Loucy (cell line): ENCODE data around the gene LAMTOR4.

ENCODE experiments used
- EZH2phosphoT487 ChIP-seq: fragments of 200-600 bp; IDR thresholded peaks from 2 replicates; pipeline ENCODE4 v1.6.1; 2018; ENCODE audit warnings: antibody characterized with exemption, mild to moderate bottlenecking, moderate library complexity, borderline replicate concordance
- TF ChIP-seq, protein P1 (sequence below): fragments of 200-600 bp; sonication (generic); conservative IDR thresholded peaks from 2 replicates; pipeline ENCODE4 v1.5.1; 2014; ENCODE audit warnings: mild to moderate bottlenecking, antibody characterized with exemption, low read length

DNA sequence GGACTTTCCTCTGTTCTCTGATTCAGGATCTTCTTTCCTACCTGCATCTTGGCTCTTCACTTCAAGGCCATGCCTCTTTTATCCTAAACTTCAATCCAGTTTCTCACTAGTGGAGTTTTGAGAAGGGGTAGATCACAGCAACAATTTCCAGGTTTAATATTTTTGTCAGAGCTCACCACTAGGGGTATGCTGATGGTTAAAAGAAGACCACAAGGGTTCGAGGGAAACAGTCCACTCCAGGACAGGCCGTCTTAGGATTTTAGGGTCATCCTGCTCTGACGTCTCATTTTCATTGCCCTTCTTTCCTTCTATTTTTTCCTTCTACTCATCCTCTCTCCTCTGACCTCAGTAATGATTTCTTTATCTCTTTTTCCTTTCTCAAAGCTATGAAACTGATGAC, 40.3 kb downstream of the LAMTOR4 start:
- TF ChIP-seq, protein P1, sequence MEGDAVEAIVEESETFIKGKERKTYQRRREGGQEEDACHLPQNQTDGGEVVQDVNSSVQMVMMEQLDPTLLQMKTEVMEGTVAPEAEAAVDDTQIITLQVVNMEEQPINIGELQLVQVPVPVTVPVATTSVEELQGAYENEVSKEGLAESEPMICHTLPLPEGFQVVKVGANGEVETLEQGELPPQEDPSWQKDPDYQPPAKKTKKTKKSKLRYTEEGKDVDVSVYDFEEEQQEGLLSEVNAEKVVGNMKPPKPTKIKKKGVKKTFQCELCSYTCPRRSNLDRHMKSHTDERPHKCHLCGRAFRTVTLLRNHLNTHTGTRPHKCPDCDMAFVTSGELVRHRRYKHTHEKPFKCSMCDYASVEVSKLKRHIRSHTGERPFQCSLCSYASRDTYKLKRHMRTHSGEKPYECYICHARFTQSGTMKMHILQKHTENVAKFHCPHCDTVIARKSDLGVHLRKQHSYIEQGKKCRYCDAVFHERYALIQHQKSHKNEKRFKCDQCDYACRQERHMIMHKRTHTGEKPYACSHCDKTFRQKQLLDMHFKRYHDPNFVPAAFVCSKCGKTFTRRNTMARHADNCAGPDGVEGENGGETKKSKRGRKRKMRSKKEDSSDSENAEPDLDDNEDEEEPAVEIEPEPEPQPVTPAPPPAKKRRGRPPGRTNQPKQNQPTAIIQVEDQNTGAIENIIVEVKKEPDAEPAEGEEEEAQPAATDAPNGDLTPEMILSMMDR = peak; percentile 47
- TF ChIP-seq EZH2phosphoT487 = no peak
